MCF 10A (cell line): ENCODE measurements around the gene KRTAP5-9. TPM values are rescaled to one million over a fixed set of nuclear protein-coding genes. Genes with fewer than 3 reads are reported as not detected.

Experiments used
- total RNA-seq: library from RNA; stranded (reverse); gene quantifications from 2 replicates; pipeline ENCODE4 v1.2.3, GENCODE V29; 2022

Gene KRTAP5-9
- total RNA-seq, 1 experiment from 2014 or later = not detected

Other genes with a start within 250 kb of the KRTAP5-9 start
- gene DHCR7, start 100.0 kb upstream of the KRTAP5-9 start, total RNA-seq = 48.2 and 72.6 TPM in 2 replicates
- 73.6 and 76.2 TPM in 2 replicates for gene NADSYN1, start 95.2 kb upstream of the KRTAP5-9 start, total RNA-seq
- gene KRTAP5-7, start 21.2 kb upstream of the KRTAP5-9 start, total RNA-seq = not detected in 2 replicates
- gene KRTAP5-8, start 10.4 kb upstream of the KRTAP5-9 start, total RNA-seq = not detected in 2 replicates
- gene KRTAP5-10, start 17.1 kb downstream of the KRTAP5-9 start, total RNA-seq = not detected in 2 replicates
- not detected in 2 replicates for gene KRTAP5-11, start 34.5 kb downstream of the KRTAP5-9 start, total RNA-seq